ENCODE results near the gene SCN9A. TPM values are rescaled to one million over a fixed set of nuclear protein-coding genes. Genes with fewer than 3 reads are reported as not detected.
"Not testable (repeated sequence)": the region's sequence is repeated elsewhere in the genome, so short reads cannot be mapped to it uniquely, and the experiment has no call there.

SCN9A gene
- total RNA-seq, 2 donors from 2014 or later: 0.10 TPM; not detected in 1

DNA sequence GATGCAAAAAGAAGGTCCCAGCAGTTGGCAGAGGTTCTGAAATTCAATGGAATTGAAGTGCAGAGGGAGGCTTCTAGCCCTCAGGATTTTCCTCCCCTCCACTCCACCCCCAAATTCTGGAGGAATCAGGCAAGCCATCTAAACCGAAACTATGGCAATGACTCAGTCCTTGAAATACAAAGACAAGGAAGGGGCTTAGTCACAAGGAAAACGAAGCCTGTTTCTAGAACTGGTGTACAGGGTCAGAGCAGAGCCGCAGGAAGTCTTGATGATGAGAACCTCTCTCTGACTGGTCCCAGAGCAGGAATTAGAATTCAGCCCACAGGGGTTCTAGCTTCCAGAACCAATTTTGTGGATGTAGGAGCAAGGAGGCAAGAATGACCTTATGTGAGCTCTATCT lies 136.2 kb downstream of the SCN9A start:
- H3K36me3 Mint-ChIP-seq: no peaks in the 10 kb centered on the region
- H3K27ac Mint-ChIP-seq: no peak overlapping the region
- ATAC-seq: no peak
- no peak for DNase-seq (ENCODE audit: low spot score in 2 of 2)
- H3K9me3 Mint-ChIP-seq: peaks cover 0 to 6% of the 10 kb centered on the region in 2 donors

DNA sequence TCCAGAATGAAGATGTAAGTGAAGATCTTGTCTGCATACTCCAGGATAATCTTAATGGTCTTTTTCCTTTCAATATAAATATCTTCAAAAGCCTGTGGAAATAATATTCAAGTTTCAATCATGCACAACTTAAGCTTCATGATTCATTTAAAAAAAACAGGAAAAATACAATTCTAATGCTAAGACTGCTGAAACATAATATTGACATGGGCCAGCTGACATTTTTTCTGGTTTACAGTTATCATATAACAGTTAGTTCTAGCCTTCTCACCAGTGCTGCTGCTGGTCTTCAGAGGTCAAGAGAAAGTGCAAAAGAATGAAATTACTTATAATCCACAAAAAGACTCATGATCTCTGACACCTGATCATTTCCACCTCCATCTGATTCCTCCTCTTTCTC lies 137.6 kb downstream of the SCN9A start:
- Mint-ChIP-seq H3K36me3 (no peaks in the 10 kb centered on the region), H3K9me3 (no peaks in the 10 kb centered on the region)

DNA sequence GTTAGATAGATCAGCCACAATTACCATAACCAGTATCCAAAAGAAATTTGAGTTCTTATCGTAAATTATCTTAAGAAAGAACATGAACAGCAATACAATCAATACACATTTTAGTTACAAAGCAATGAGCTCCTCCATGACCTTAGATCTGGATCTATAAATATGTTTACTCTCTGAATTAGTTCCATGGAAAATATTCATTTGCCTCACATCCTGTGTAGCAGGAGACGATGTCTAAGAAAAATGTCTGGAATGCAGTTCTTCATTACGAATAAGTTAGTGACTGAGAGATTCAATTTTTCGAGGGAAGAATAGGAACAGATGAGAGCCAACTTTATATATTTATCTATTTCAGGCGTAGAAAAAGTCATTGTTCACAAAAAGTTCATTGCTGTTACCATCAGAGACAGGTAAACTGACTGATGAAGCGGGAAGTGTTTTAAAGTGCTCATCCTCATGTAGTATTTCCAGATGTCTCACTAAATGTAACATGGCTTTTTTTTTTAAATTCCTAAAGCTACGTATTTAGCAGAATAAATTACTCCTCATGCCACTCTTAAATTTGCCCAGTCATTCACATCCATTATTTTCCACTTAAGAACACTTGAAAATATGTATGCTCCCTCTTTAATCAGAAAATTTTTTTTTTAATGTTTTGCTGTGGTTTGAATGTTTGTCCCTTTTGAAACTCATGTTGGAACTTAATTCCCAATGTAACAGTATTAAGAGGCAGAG lies 141.5 kb downstream of the SCN9A start:
- DNase-seq (ENCODE audit: low spot score in 2 of 2) (no peak), ATAC-seq (no peak)
- H3K36me3 Mint-ChIP-seq: no peaks in the 10 kb centered on the region
- no peaks in the 10 kb centered on the region for H3K9me3 Mint-ChIP-seq
- H3K27ac Mint-ChIP-seq: no peak overlapping the region

More for the DNA sequence above, 137.6 kb downstream of the SCN9A start:
- no peak overlapping the region for H3K27ac Mint-ChIP-seq
- ATAC-seq: no peak
- no peak for DNase-seq (ENCODE audit: low spot score in 2 of 2)

DNA sequence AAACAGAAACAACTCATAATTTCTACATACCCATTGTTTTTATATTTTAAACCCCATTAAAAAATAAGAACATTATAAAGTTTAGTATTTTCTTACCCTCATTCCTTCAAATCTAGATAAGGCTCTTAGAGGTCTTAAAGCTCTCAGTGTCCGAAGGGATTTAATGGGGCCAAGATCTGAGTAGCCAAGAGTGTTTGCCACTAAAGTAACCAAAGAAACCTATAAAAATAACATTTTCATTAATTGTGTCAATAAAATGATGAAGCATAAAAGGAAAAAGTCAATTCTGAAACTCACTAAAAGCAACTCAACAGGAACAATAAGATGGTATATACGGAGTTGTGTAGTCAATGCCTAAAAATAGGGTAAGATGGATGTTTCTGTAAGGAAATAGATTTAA lies 142.5 kb downstream of the SCN9A start:
- no peak for ATAC-seq
- H3K27ac Mint-ChIP-seq: no peak overlapping the region
- no peak for DNase-seq (ENCODE audit: low spot score in 2 of 2)
- H3K36me3 Mint-ChIP-seq: no peaks in the 10 kb centered on the region
- no peaks in the 10 kb centered on the region for H3K9me3 Mint-ChIP-seq

DNA sequence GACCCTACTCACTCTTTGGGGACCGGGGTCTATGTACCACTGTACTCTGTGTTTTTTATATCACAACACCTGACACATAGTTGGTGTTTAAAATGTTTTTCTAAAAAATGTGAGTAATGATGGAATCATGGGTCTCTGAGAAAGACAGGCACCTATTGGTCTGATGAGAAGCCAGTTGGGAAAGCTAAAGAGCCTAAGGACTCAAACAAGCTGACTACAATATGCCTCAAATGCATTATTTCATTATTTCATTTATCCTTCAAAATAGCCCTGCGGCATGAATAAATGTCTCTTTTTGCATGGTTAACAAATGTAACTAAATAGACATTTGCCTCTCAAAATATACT lies 145.0 kb downstream of the SCN9A start:
- H3K36me3 Mint-ChIP-seq: no peaks in the 10 kb centered on the region
- DNase-seq (ENCODE audit: low spot score in 2 of 2): no peak
- no peak for ATAC-seq
- H3K27ac Mint-ChIP-seq: no peak overlapping the region
- H3K9me3 Mint-ChIP-seq: no peaks in the 10 kb centered on the region

DNA sequence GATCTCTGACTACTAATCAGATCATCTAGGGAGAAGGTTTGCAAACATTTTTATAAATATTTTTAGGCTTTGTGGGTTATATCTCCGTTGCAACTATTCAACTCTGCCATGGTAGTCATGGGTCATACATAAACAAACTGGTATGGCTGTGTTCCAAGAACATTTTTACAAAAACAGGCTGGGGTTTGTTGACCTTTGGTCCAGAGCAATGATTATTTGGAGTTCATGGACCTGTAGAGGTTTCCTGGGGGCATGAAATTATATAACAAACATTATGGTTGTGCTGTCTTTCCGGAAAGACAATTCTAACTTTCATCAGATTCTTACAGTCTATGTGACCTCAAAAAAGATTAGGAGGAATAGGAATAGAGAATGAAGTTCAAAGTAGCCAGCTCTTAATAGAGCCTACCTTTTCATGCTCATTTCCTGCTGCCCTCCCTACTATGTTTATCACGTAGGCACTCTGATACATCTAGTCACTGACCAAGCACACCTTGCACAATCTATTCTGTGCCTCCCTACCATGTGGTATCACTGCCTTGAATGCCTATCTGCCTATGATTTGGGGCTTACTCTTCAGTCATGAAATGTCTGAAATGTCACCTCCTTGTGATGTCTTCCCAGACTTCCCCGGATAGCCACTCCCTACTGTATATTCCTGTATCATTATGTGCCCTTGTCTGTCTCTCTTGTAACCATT lies 145.6 kb downstream of the SCN9A start:
- Mint-ChIP-seq H3K36me3 (no peaks in the 10 kb centered on the region), H3K27ac (no peak overlapping the region), H3K9me3 (peaks cover 0 to 3% of the 10 kb centered on the region in 2 donors)
- DNase-seq (ENCODE audit: low spot score in 2 of 2) (no peak), ATAC-seq (no peak)

DNA sequence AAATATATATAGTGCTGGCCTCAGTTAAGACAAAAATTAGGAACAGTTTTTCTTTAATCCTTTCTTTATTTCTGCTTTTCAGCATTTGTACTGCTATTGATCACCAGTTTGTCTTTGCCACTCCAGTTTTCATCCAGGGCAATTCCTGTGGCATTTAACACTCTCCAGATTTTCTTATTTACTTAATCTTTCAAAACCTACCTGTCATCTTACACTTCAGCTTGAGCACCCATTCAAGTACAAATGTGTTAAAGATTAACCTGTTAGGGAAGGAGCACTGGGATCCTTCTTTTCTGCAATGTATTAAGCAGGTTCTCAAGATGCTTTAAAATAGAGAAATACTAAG lies 146.1 kb downstream of the SCN9A start:
- no peak for DNase-seq (ENCODE audit: low spot score in 2 of 2)
- ATAC-seq: no peak
- no peaks in the 10 kb centered on the region for H3K36me3 Mint-ChIP-seq
- no peak overlapping the region for H3K27ac Mint-ChIP-seq
- peaks cover 0 to 3% of the 10 kb centered on the region in 2 donors for H3K9me3 Mint-ChIP-seq

DNA sequence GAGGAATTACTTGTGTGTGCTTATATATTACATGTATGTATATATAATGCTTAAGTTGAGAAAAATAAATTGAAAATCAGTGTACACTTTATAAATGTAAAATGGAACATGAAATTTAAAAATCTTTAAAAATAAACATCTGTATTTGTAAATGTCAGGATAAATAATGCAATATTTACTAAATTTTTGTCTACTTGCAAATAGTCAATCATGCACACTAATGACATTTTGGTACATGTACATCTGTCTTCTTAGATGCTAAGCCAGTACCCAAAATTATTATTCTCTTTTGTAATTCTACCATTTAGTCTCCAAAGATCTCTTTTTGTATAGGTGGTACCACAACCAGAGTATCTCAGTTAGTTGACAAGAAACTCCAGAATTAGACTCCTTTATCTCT lies 151.5 kb downstream of the SCN9A start:
- ATAC-seq: no peak
- Mint-ChIP-seq H3K27ac (no peak overlapping the region), H3K36me3 (no peaks in the 10 kb centered on the region), H3K9me3 (peaks cover 0 to 3% of the 10 kb centered on the region in 2 donors)
- DNase-seq (ENCODE audit: low spot score in 2 of 2): no peak

DNA sequence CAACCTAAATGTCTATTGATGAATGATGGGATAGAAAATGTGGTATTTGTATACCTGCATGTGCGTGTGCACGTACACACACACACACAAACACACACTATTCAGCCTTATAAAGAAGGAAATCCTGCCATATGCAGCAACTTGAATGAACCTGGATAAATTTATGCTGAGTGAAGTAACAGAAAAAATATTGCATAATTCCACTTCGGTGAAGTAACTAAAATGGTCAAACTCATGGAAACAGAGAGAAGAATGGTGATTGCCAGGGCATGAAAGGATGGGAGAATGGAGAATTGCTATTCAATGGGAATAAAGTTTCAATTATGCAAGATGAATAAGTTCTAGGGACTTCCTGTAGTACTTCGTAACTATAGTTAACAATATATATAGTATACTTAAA lies 152.4 kb downstream of the SCN9A start:
- DNase-seq (ENCODE audit: low spot score in 2 of 2) (no peak), ATAC-seq (no peak)
- H3K27ac Mint-ChIP-seq: no peak overlapping the region
- no peaks in the 10 kb centered on the region for H3K36me3 Mint-ChIP-seq
- peaks cover 0 to 3% of the 10 kb centered on the region in 2 donors for H3K9me3 Mint-ChIP-seq

DNA sequence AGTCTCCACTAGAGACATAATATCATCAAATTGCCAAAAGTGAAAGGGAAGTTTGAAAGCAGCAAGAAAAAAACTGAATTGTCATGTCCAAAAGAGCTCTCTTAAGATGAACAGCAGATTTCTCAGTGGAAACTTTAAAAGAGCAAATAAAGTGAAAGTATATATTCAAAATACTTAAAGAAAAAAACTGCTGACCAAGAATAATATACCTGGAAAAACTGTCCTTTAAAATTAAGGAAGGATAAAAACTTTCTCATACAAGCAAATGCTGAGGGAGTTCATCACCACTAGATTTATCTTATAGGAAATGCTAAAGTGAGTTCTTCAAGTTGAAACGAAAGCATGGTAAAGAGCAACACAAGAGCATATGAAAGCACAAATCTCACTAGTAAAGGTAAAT lies 164.7 kb downstream of the SCN9A start:
- H3K36me3 Mint-ChIP-seq: peaks cover 6 to 12% of the 10 kb centered on the region in 2 donors

DNA sequence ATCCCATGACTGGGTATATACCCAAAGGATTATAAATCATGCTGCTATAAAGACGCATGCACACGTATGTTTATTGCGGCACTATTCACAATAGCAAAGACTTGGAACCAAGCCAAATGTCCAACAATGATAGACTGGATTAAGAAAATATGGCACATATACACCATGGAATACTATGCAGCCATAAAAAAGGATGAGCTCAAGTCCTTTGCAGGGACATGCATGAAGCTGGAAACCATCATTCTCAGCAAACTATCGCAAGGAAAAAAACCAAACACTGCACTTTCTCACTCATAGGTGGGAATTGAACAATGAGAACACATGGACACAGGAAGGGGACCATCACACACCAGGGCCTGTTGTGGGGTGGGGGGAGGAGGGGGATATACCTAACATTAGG lies 165.8 kb downstream of the SCN9A start:
- ATAC-seq; DNase-seq (ENCODE audit: low spot score in 2 of 2); H3K27ac Mint-ChIP-seq: not testable (repeated sequence)
- Mint-ChIP-seq H3K36me3 (peaks cover 6 to 12% of the 10 kb centered on the region in 2 donors), H3K9me3 (peaks cover 9 to 12% of the 10 kb centered on the region in 2 donors)

More for the DNA sequence above, 164.7 kb downstream of the SCN9A start:
- ATAC-seq (no peak), DNase-seq (ENCODE audit: low spot score in 2 of 2) (no peak)
- no peak overlapping the region for H3K27ac Mint-ChIP-seq
- peaks cover 13 to 16% of the 10 kb centered on the region in 2 donors for H3K9me3 Mint-ChIP-seq

DNA sequence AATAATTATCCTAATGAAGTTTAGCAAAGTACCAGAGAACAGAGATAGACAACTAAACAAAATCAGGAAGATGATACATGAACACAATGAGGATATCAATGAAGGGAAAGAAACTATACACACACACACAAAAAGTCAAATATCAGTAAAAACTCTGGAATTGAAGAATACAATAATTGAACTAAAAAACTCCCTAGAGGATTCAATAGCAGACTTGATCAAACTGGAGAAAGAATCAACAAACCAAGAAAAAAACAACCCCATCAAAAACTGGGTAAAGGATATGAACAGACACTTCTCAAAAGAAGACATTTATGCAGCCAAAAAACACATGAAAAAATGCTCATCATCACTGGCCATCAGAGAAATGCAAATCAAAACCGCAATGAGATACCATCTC lies 166.4 kb downstream of the SCN9A start:
- not testable (repeated sequence) for H3K27ac Mint-ChIP-seq; DNase-seq (ENCODE audit: low spot score in 2 of 2); H3K9me3 Mint-ChIP-seq; ATAC-seq
- peaks cover 6 to 12% of the 10 kb centered on the region in 2 donors for H3K36me3 Mint-ChIP-seq

DNA sequence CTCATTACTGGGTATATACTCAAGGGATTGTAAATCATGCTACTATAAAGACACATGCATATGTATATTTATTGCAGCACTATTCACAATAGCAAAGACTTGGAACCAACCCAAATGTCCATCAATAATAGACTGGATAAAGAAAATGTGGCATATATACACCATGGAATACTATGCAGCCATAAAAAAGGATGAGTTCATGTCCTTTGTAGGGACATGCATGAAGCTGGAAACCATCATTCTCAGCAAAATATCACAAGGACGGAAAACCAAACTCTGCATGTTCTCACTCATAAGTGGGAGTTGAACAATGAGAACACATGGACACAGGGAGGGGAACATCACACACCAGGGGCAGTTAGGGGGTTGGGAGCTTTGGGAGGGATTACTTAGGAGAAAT lies 169.6 kb downstream of the SCN9A start:
- H3K36me3 Mint-ChIP-seq: peaks cover 6 to 12% of the 10 kb centered on the region in 2 donors
- ATAC-seq; H3K27ac Mint-ChIP-seq; DNase-seq (ENCODE audit: low spot score in 2 of 2); H3K9me3 Mint-ChIP-seq: not testable (repeated sequence)

DNA sequence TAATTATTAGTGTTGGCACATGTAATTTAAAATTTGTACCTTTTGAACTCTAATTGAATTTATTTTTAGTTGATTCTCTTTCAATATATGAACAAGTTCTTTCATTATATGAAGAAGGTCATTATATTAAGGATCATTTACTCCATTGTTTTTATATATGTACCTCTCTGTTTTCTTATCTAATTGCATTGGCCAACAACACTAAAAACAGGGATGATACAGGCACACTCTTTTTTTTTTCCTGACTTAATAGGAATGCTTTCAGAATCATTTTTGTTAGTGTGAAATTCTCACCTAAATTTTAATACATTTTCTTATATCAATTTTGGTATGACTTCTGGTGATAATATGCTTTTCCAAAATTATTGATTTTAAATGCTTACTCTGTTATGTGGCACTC lies 173.0 kb downstream of the SCN9A start:
- H3K9me3 Mint-ChIP-seq: peaks cover 0 to 3% of the 10 kb centered on the region in 2 donors
- no peak for ATAC-seq
- no peaks in the 10 kb centered on the region for H3K36me3 Mint-ChIP-seq
- DNase-seq (ENCODE audit: low spot score in 2 of 2): no peak
- H3K27ac Mint-ChIP-seq: no peak overlapping the region

DNA sequence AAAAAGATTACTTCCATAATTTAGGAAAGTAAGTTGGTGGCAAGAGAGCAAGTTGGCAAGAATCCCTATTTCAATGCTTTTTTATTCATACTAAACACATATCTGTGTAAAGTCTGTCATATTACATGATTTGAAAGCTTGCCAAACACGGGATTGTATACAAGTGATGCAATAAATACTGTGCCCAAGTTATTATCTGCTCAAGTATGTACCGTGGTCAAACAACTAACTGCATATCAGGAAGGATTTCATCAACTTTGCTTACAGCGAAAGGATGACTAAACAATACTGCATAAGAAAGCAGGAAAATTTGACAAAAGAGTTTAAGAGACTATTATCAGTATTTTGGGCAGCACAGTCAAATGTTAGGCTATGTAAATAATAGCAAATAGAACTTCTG lies 178.3 kb downstream of the SCN9A start:
- H3K9me3 Mint-ChIP-seq: peaks cover 0 to 3% of the 10 kb centered on the region in 2 donors
- H3K27ac Mint-ChIP-seq: no peak overlapping the region
- no peak for ATAC-seq
- H3K36me3 Mint-ChIP-seq: no peaks in the 10 kb centered on the region
- DNase-seq (ENCODE audit: low spot score in 2 of 2): no peak

DNA sequence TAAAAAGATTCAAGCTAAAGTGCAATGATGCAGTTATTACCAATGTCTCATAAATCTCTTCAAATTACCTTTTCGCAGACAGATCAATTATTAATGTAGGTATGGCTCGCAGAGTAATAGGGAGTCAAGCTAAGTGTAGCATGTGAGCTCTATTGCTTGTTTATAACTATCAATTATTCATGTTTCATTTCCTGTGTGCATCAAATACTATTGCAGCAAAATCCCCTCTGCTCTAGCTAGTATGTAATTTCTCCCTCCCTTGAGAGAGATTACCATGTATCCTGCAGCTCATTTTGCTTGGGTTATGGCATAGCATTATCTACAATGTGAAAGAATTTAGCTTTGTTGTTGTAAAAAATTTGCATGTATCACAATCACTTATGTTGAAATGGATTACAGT lies 182.3 kb downstream of the SCN9A start:
- DNase-seq (ENCODE audit: low spot score in 2 of 2): no peak
- no peaks in the 10 kb centered on the region for H3K9me3 Mint-ChIP-seq
- ATAC-seq: no peak
- no peak overlapping the region for H3K27ac Mint-ChIP-seq
- no peaks in the 10 kb centered on the region for H3K36me3 Mint-ChIP-seq

DNA sequence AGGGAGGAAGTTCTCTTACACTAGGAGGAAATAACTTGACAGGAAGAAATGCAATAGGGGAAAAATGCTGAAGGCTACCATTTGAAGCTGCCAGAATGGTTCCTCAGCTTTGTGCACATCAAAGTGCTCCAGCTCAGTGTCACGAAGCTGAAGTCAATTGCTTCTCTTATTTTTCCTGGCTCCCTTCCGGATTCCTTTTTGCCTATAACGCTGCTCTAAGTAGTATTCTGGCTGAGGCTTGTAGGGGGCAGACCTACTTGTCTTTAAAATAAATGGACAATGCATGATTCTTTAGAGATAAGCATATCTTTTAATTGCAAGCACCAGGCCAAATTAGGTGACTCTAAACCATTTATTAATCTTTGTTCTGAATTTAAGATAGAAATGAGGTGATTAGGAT lies 187.7 kb downstream of the SCN9A start:
- ATAC-seq (no peak), DNase-seq (ENCODE audit: low spot score in 2 of 2) (no peak)
- no peak overlapping the region for H3K27ac Mint-ChIP-seq
- no peaks in the 10 kb centered on the region for H3K36me3 Mint-ChIP-seq
- no peaks in the 10 kb centered on the region for H3K9me3 Mint-ChIP-seq

DNA sequence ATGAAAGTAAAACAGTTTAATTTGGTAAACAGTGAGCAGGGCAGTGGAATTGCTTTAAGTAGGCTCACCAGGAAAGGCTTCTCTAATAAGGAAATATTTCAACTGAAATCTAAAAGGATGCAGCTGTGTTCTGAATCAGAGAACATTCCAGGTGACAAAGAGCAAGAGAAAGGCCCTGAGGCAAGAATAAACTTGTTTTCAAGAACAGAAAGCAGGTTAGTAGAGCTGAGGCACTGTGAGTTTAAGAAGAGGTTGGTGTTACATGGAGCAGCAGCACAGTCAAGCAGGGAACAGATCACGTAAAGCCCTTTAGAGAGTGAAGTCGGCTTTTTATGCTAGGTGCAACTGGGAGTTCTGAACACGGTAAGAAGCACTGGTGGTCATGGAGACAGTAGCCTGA lies 191.0 kb downstream of the SCN9A start:
- H3K36me3 Mint-ChIP-seq: no peaks in the 10 kb centered on the region
- DNase-seq (ENCODE audit: low spot score in 2 of 2) (no peak), ATAC-seq (no peak)
- H3K9me3 Mint-ChIP-seq: no peaks in the 10 kb centered on the region
- H3K27ac Mint-ChIP-seq: no peak overlapping the region
